CD14-positive monocyte (primary cell): ENCODE data around the gene NUDT13. TPM values are rescaled to one million over a fixed set of nuclear protein-coding genes. Genes with fewer than 3 reads are reported as not detected.

Experiments
- DNase-seq, 3 donors: peaks; one replicate each; pipeline ENCODE4 v3.0.0-alpha.2; 2011 to 2022
- H2AFZ ChIP-seq: 2 replicates; pipeline ENCODE4 v1.6.0; 2012; ENCODE audit warnings: mild to moderate bottlenecking, low read depth, low read length, inconsistent platforms; ENCODE audit not compliant: insufficient read depth, poor library complexity, severe bottlenecking
- H3K27ac ChIP-seq, 2 donors: 1 replicate in 1 of 2; 2 replicates in 1 of 2; pipeline ENCODE4 v1.5.1; 2012 to 2013; ENCODE audit warnings: low read length in 2 of 2, control low read depth in 1 of 2, inconsistent platforms in 1 of 2, low read depth in 1 of 2, mild to moderate bottlenecking in 1 of 2
- H3K27me3 ChIP-seq, 2 donors: one replicate each; pipeline versions ENCODE4 v1.6.0 to v1.6.1; 2011 to 2013; ENCODE audit warnings: low read length in 2 of 2; ENCODE audit not compliant: control insufficient read depth in 2 of 2, insufficient read depth in 2 of 2
- H3K36me3 ChIP-seq, 2 donors: replicated peaks in 1 of 2; 1 replicate in 1 of 2; 2 replicates in 1 of 2; pipeline versions ENCODE4 v1.5.1 to v1.6.1; 2012 to 2013; ENCODE audit warnings: low read length in 2 of 2, control low read depth in 1 of 2, inconsistent platforms in 1 of 2, mild to moderate bottlenecking in 1 of 2; ENCODE audit not compliant: insufficient read depth in 2 of 2, control insufficient read depth in 1 of 2
- H3K4me1 ChIP-seq, 2 donors: 1 replicate in 1 of 2; 2 replicates in 1 of 2; pipeline versions ENCODE4 v1.5.1 to v1.6.1; 2012 to 2013; ENCODE audit warnings: low read length in 2 of 2, control low read depth in 1 of 2, inconsistent platforms in 1 of 2, mild to moderate bottlenecking in 1 of 2, moderate library complexity in 1 of 2; ENCODE audit not compliant: insufficient read depth in 2 of 2, control insufficient read depth in 1 of 2
- H3K4me2 ChIP-seq: replicated peaks from 2 replicates; pipeline ENCODE3; 2012; ENCODE audit warnings: low read length, moderate library complexity, mild to moderate bottlenecking; ENCODE audit not compliant: poor library complexity, severe bottlenecking; ENCODE audit errors: extremely low read depth
- H3K4me3 ChIP-seq, 3 experiments: fragments of 200-600 bp in 1 of 3; sonication (generic) in 1 of 3; replicated peaks in 1 of 3; 1 replicate in 2 of 3; 2 replicates in 1 of 3; pipeline ENCODE4 v1.5.1; 2011 to 2013; ENCODE audit warnings: low read length in 3 of 3, mild to moderate bottlenecking in 3 of 3, control low read depth in 2 of 3, low read depth in 2 of 3, inconsistent platforms in 1 of 3, moderate library complexity in 1 of 3
- H3K79me2 ChIP-seq: 2 replicates; pipeline ENCODE4 v1.6.0; 2012; ENCODE audit warnings: mild to moderate bottlenecking, control low read depth, inconsistent platforms, low read length, moderate library complexity; ENCODE audit not compliant: insufficient read depth
- H3K9ac ChIP-seq: 2 replicates; pipeline ENCODE4 v1.6.0; 2017; ENCODE audit warnings: low read length, mild to moderate bottlenecking; ENCODE audit not compliant: insufficient read depth, poor library complexity, severe bottlenecking
- H3K9me3 ChIP-seq, 2 donors: replicated peaks in 1 of 2; 1 replicate in 1 of 2; 2 replicates in 1 of 2; pipeline versions ENCODE4 v1.5.1 to v1.6.1; 2012 to 2013; ENCODE audit warnings: low read length in 2 of 2, control low read depth in 1 of 2; ENCODE audit not compliant: control insufficient read depth in 1 of 2, insufficient read depth in 1 of 2
- H4K20me1 ChIP-seq: 2 replicates; pipeline ENCODE4 v1.6.0; 2012; ENCODE audit warnings: mild to moderate bottlenecking, low read length, control low read depth, moderate library complexity; ENCODE audit not compliant: insufficient read depth
- H3K27ac Mint-ChIP-seq, 7 donors: one replicate each; pipeline ENCODE4 v1.8.0; 2020; ENCODE audit warnings: mild to moderate bottlenecking in 7 of 7, mixed read lengths in 7 of 7, moderate library complexity in 6 of 7, inconsistent platforms in 2 of 7
- H3K27me3 Mint-ChIP-seq, 3 donors: one replicate each; pipeline ENCODE4 v1.8.0; 2021 to 2022; ENCODE audit warnings: low read depth in 3 of 3, mild to moderate bottlenecking in 3 of 3, mixed read lengths in 3 of 3, moderate library complexity in 3 of 3, inconsistent platforms in 1 of 3
- H3K36me3 Mint-ChIP-seq, 2 donors: one replicate each; pipeline ENCODE4 v1.8.0; 2020; ENCODE audit warnings: mixed read lengths in 2 of 2, inconsistent platforms in 1 of 2, mild to moderate bottlenecking in 1 of 2
- H3K4me1 Mint-ChIP-seq: one replicate; pipeline ENCODE4 v1.8.0; 2020; ENCODE audit warnings: mild to moderate bottlenecking, mixed read lengths
- H3K4me3 Mint-ChIP-seq, 2 donors: one replicate each; pipeline ENCODE4 v1.8.0; 2020; ENCODE audit warnings: mild to moderate bottlenecking in 2 of 2, mixed read lengths in 2 of 2, moderate library complexity in 1 of 2
- H3K9me3 Mint-ChIP-seq, 7 donors: one replicate each; pipeline ENCODE4 v1.8.0; 2020 to 2022; ENCODE audit warnings: mixed read lengths in 7 of 7, mild to moderate bottlenecking in 6 of 7, moderate library complexity in 6 of 7, inconsistent platforms in 2 of 7
- CTCF ChIP-seq: fragments of 200-600 bp; IDR thresholded peaks from one replicate; pipeline ENCODE4 v1.8.0; 2022; ENCODE audit warnings: antibody characterized with exemption, mild to moderate bottlenecking
- WGBS: methylation state at CpG from one replicate; pipeline ENCODE4 v1.1.5; 2013; ENCODE audit warnings: missing lambda C conversion rate; ENCODE audit not compliant: insufficient coverage; 5-methylcytosine and 5-hydroxymethylcytosine counted together
- intact Hi-C, 2 donors: fragments of 100-400 bp; cut with micrococcal nuclease; formaldehyde crosslinking; loops; one replicate each; pipeline versions ENCODE4 v1.15.0 to v1.15.1; 2023
- polyA plus RNA-seq, 3 donors: library from polyadenylated mRNA; depleted of rRNA in 1 of 3; unstranded in 2 of 3; stranded (reverse) in 1 of 3; fragments of 300-500 nt in 2 of 3; fragments of >200 nt in 1 of 3; fragmentation: Illumina TruSeq in 2 of 3; gene quantifications; 1 replicate in 2 of 3; 2 replicates in 1 of 3; pipeline ENCODE4 v1.2.3, GENCODE V29; 2012 to 2021
- small RNA-seq: library from RNA; depleted of rRNA; stranded (forward); fragments of <200 nt; gene quantifications from one replicate; pipeline ENCODE3, GENCODE V24; 2012; ENCODE audit warnings: low read depth; ENCODE audit not compliant: insufficient read length

NUDT13 gene
- polyA plus RNA-seq, 3 donors, result 0.69 to 4.5 (median 1.0) TPM

- Histone ChIP-seq H3K4me1 (no peaks in the 10 kb centered on the region), H3K9me3 (no peaks in the 10 kb centered on the region), H4K20me1 (no peaks in the 10 kb centered on the region), H3K4me3 (no peak overlapping the region), H3K79me2 (peaks cover 2% of the 10 kb centered on the region), H3K9ac (no peak overlapping the region), H3K27me3 (no peaks in the 10 kb centered on the region), H3K27ac (no peak overlapping the region), H2AFZ (no peak overlapping the region), H3K4me2 (no peak overlapping the region), H3K36me3 (peaks cover 22 to 45% of the 10 kb centered on the region in 2 donors)
- H3K27me3 Mint-ChIP-seq, result peaks cover 0 to 3% (median 0%) of the 10 kb centered on the region in 3 donors
- H3K36me3 Mint-ChIP-seq, result peaks cover 23 to 49% of the 10 kb centered on the region in 2 donors
- H3K4me1 Mint-ChIP-seq, result no peaks in the 10 kb centered on the region
- H3K4me3 Mint-ChIP-seq, result no peak overlapping the region
- no CpG with 5 or more reads among the region's 1 CpG for WGBS
- no peak for TF ChIP-seq CTCF
- intact Hi-C loops, result no loop called here
- no peak for DNase-seq
- no peak overlapping the region for H3K27ac Mint-ChIP-seq
- peaks cover 0 to 3% (median 0%) of the 10 kb centered on the region in 7 donors for H3K9me3 Mint-ChIP-seq
Observed at GRCh38 chr10:73174148-73174925, 64.1 kb downstream of the NUDT13 start.

Small RNA genes lying within 50 kb of the gene (small RNA-seq; reads per million reads assigned to genes)
- gene RF00019 (not detected), gene SNORA11F (1,388 reads per million, percentile 99 among the genes with 10 or more reads in this experiment)

Other genes with a start within 250 kb of the NUDT13 start
- gene OIT3, start 216.7 kb upstream of the NUDT13 start, polyA plus RNA-seq, result under 1 TPM in 1 of 3 donors, not detected in 2; 0.08 TPM
- not detected for gene PLA2G12B, start 155.6 kb upstream of the NUDT13 start, polyA plus RNA-seq
- 10 to 100 TPM; 20.1 to 44.3 (median 43.9) TPM for gene P4HA1, start 13.6 kb upstream of the NUDT13 start, polyA plus RNA-seq
- 10 to 100 TPM; 14.1 to 20.2 (median 16.7) TPM for gene ECD, start 57.6 kb downstream of the NUDT13 start, polyA plus RNA-seq
- 10 to 100 TPM in 1 of 3 donors, 1 to 10 TPM in 2; 2.6 to 19.3 (median 2.6) TPM for gene FAM149B1, start 57.7 kb downstream of the NUDT13 start, polyA plus RNA-seq
- gene DNAJC9, start 136.8 kb downstream of the NUDT13 start, polyA plus RNA-seq, result 1 to 10 TPM; 2.3 to 7.2 (median 2.4) TPM
- 100 to 1,000 TPM in 1 of 3 donors, 10 to 100 TPM in 2; 20.9 to 102 (median 78.6) TPM for gene MRPS16, start 142.2 kb downstream of the NUDT13 start, polyA plus RNA-seq
- gene CFAP70, start 248.4 kb downstream of the NUDT13 start, polyA plus RNA-seq, result 1 to 10 TPM in 1 of 3 donors, under 1 TPM in 1, not detected in 1; 0.13 to 1.1 TPM